ENCODE measurements around the gene CKM.
"Not testable (repeated sequence)": the region's sequence is repeated elsewhere in the genome, so short reads cannot be mapped to it uniquely, and the experiment has no call there.

CKM gene

DNA sequence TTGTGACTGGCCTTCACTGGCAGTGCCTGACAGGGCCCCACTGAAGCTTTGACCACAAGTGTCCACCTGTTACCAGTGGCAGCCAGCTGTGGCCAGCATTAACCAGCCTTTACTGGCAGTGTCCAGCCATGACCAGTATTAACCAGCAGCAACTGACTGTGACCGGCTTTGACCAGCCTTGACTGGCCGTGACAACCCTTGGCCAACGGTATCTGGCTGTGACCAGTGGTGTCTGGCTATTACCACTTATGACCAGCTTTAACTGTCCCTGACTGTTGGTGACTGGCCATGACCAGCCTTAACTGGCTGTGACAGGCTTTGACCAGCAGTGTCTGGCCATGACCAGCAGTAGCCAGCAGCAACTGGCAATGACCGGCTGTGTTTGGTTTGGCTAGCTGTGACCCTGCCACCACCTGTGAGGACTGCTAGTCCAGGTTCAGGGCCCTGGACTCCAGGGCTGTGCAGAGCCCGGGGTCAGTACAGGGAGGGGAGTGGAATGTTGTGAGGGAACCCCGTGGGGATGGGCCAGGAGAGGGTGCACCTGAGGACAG lies 32.2 kb downstream of the CKM start:
- no peak for DNase-seq (ENCODE audit: low spot score)

DNA sequence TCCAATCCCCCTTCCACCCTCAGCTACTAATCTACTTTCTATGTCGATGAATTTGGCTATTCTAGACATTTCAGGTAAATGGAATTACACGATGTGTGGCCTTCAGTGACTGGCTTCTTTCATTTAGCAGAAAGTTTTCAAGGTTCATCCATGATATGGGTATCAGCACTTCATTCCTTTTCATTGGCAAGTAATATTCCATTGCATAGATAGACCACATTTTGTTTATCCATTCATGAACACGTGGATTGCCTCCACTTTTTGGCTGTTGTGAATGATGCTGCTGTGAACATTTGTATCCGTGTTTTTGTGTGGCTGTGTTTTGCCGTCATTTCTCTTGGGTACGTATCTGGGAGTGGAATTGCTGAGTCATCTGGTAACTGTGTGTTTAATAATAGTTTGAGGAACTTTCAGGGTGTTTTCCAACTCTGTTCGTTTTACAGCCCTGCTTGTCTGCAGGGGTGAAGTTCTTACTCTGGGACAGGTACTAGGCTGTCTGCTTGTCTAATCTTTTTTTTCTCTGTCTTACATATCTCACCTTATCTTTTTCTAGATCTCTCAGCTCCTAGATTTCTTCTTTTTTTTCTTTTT lies 39.1 kb downstream of the CKM start:
- no peak for DNase-seq (ENCODE audit: low spot score)

DNA sequence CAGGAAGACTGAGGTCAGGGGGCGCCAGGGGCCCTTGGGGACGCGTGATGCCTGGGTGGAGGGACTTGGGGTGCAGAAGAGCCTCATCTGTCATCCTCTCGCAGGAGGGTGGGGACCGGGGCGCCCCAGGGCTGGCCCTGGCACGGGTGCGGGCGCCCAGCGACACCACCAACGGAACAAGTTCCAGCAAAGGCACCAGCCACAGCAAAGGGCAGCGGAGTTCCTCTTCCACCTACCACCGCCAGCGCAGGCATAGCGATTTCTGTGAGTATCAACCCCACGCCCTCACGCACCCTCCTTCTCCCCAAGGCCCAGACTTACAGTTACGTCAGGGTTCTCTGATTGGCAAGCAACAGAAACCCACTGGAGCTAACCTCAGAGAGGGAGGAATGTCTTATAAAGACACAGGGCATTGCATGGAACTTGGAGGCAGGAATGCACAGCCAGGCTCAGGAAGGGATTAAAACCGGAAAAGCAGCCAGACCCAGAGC lies 42.2 kb downstream of the CKM start:
- DNase-seq (ENCODE audit: low spot score), result no peak

DNA sequence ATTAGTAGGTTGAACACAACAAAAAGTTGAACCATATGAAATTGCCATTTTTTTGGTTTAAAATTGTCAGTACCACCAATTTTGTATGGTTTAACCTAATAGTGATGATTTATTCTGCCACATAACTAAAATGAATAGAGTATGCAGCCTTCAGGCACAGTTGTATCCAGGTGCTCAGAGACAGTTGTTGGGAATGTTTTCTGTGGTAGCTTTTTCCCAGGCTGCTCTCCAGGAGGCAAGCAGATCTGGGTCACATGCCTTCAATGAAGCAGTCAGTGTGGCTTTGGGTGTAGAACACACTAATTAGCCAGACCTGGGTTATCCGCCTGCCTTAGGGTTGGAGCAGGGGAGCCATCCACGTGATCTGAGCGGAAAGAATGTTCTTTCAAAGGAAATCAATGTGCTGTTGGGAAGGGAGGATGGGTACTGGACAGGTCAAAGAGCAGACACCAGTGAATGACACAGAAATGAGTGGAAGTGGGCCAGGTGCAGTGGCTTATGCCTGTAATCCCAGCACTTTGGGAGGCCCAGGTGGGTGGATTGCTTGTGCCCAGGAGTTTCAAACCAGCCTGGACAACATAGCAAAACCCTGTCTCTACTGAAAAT lies 43.0 kb downstream of the CKM start:
- no peak for DNase-seq (ENCODE audit: low spot score)

DNA sequence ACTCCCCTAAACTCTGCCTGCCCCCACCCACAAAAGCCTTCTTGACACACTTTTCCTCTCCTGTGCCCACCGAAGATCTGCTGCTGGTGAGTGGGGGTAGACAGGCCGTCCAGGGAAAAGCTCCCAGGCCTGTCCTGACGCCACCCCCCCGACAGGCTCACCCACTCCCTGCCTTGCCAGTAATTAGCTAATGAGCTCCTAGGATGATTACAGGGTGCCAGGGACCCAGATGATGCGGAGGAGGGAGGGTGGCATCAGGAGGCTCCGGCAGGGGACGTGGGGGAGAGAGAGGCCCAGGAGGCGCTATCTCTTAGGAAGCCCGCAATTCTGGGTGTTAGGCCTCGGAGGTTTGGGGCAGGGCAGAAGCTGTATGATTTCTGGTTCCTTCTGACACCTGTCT lies 44.6 kb downstream of the CKM start:
- DNase-seq (ENCODE audit: low spot score), result no peak

DNA sequence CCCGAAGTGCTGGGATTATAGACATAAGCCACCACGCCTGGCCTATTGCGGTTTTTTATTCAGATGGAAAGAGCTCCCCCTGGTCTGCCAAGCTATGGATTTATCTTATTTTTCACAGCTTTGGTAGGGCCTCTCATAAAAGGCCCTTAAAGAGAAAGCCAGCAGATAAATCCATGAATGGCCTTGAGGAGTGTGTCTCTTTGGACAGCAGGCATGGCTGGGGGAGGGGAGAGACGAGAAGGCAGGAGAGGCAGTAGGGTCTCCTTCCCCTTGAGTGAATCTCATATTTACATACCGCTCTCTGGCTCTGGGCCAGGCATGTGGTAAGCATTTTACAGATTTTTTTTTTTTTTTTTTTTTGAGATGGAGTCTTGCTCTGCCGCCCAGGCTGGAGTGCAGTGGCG lies 46.4 kb downstream of the CKM start:
- no peak for DNase-seq (ENCODE audit: low spot score)

DNA sequence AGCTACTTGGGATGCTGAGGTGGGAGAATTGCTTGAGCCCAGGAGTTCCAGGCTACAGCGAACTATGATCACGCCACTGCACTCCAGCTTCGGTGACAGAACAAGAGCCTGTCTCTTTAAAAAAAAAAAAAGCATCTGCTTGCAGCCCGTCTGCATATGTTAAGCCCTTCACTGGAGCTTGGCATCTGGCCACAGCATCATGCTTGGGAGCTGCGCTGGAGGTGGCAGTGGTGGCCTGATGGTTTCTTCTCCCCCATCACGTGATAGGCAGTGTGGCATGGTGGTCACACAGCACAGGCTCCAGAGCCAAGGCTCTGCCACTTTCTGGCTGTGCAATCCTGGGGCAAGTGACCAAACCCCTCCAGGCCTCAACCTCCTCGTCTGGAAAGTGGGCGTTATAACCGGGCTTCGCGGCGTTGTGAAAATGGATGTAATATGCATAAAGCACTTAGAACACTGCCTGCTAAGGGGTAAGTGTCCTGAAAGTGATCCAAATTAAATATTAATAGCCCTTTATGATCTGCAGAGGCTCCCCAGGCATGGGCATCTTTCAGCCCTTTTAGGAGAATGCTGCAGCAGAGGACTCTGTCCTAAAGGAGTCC lies 47.2 kb downstream of the CKM start:
- no peak for DNase-seq (ENCODE audit: low spot score)

DNA sequence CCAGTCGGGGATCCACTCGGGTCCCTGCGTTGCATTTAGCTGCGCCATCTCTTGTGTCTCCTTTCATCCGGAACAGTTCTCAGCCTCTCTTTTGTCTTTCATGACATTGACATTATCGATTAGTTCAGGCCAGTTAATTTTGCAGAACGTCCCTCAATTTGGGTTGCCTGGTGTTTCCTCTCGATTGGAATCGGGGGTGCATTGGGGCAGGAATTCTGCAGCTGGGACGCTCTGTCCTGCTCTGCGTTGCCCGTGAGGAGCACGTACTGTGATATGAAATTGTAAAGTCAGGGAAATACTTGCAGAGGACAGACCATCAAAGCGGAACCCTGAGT lies 49.2 kb downstream of the CKM start:
- DNase-seq (ENCODE audit: low spot score), result no peak

DNA sequence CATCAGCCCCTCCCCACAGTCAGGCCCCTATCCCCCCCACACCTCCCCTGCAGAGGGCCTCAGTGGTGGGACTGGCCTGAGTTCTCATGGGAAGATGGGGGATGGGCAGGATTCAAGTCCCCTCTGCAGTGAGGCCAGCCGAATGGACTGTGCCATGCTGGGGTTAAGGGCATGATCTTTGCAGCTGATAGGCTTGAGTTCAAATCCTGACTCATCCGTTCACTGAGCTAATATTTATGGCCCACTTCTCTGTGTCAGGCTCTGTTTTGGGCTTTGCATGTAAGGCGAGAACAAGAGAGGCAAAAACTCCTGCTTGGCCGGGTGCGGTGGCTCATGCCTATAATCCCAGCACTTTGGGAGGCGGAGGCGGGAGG lies 51.0 kb downstream of the CKM start:
- no peak for DNase-seq (ENCODE audit: low spot score)

DNA sequence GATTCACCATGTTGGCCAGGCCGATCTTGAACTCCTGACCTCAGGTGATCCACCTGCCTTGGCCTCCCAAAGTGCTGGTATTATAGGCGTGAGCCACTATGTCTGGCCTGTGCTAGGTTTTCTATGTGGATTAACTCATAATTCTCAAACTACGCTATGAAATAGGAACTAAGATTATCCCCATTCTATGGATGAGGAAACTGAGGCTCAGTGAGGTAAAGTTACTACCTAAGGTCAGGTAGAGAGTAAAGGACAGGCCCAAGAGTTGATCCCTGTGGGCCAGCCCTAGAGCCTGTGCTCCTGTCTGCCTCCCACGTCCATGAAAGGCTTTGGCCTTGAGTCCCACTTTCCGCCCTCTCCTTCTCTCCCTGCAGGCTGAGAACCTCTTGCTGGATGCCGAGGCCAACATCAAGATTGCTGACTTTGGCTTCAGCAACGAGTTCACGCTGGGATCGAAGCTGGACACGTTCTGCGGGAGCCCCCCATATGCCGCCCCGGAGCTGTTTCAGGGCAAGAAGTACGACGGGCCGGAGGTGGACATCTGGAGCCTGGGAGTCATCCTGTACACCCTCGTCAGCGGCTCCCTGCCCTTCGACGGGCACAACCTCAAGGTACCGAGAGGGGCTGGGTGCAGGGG lies 51.5 kb downstream of the CKM start:
- no peak for DNase-seq (ENCODE audit: low spot score)

DNA sequence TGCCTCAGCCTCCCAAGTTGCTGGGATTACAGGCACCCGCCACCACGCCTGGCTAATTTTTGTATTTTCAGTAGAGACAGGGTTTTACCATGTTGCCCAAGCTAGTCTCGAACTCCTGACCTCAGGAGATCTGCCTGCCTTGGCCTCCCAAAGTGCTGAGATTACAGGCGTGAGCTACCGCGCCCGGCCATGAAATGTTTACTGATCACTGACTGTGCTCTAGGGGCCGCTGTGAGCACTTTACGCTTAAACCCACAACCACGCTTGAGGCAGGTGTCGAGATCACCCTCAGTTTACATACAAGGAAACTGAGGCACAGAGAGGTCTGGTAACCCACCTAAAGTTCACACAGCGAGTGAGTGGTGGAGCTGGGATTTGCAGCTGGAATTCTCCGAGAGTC lies 52.7 kb downstream of the CKM start:
- DNase-seq (ENCODE audit: low spot score), result not testable (repeated sequence)

DNA sequence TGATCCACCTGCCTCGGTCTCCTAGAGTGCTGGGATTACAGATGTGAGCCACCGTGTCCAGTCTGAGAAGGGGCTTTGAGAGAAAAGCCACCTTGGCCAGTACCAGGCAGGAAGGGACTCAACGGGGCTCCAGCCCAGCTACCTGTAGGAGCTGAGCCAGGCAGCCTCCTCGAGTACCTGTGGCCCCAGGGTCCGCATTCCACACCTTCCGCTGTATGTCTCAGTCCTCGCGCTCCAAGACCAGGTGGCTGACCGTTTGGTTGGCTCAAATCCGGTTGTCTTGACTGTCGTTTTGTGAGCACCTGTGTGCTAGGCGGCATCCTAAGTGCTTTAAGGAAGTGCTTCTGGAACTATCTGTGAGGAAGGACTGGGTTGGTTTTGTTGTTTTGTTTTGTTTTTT lies 55.4 kb downstream of the CKM start:
- no peak for DNase-seq (ENCODE audit: low spot score)

DNA sequence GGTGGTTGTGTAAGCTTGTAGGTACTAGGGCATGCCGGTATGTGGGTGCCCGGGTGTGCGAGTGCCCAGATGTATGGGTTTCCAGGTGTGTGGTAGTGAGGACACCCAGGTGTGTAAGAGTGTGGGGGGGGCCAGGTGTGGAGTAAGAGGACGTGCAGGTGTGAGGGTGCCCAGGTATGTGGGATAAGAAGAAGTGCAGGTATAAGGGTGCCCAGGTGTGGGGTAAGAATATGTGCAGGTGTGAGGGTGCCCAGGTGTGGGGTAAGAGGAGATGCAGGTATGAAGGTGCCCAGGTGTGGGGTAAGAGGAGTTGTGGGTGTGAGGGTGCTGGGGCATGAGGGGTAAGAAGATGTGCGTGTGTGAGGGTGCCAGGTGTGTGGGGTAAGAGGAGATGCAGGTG lies 57.3 kb downstream of the CKM start:
- DNase-seq (ENCODE audit: low spot score), result no peak

DNA sequence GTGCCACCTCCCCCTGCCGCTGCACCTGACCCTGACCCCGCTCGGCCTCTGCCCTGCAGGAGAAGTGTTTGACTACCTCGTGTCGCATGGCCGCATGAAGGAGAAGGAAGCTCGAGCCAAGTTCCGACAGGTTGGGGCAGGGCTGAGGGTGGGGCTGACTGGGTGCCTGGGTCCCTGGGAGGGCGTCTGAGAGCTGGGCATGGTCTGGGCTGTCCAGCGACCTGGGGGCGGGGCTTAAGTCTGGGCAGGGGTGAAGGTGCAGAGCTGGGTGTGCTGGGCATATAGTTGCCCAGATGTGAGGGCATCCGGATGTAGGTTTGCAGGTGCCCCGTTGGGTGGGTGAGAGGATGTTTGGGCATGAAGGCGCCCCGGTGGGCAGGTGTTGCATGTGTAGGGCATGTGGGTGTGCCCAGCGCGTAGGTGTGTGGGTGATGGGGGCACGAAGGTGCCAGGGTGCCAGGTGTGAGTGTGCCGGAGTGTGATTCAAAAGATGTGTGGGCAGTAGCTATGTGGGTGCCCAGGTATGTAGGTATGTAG lies 57.8 kb downstream of the CKM start:
- no peak for DNase-seq (ENCODE audit: low spot score)

DNA sequence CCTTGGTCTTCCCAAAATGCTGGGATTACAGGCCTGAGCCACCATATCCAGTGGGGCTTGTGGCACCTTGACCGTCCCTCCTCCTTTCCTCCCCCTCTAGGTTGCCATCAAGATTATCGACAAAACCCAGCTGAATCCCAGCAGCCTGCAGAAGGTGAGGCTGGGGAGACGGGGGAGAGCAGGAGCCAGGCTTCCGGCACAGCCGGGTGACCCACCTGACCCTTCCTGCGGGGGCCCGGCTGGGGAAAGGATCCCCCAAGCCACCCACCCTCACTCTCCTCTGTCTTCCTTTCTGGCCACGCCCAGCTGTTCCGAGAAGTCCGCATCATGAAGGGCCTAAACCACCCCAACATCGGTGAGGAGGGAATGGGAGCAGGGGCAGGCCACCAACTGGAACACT lies 59.7 kb downstream of the CKM start:
- DNase-seq (ENCODE audit: low spot score), result no peak

DNA sequence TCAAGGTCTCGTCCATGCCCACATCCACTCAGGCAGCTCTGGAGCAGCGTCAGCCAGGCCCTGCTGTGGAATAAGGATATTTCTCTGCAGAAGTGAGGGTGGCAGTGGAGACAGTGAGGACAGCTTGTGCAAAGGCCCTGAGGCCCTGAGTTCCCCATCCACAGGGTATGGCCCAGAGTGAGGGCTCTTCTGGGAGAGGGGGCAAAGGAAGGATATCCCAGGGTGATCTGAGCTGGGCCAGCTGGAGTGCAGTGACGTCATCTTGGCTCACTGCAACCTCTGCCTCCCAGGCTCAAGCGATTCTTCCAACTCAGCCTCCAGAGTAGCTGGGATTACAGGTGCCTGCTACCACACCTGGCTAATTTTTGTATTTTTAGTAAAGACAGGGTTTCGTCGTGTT lies 60.1 kb downstream of the CKM start:
- no peak for DNase-seq (ENCODE audit: low spot score)

DNA sequence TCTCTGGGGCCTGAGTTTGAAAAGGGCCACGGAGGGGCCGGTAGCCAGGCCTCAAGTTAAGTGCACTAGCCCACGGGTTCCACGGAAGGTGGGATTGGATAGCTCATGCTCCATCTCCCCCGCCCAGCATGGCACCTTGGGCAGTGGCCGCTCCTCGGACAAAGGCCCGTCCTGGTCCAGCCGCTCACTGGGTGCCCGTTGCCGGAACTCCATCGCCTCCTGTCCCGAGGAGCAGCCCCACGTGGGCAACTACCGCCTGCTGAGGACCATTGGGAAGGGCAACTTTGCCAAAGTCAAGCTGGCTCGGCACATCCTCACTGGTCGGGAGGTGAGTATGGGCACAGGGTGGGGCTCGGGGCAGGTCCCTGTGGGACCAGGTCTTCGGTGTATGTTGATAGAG lies 63.8 kb downstream of the CKM start:
- DNase-seq (ENCODE audit: low spot score), result no peak

DNA sequence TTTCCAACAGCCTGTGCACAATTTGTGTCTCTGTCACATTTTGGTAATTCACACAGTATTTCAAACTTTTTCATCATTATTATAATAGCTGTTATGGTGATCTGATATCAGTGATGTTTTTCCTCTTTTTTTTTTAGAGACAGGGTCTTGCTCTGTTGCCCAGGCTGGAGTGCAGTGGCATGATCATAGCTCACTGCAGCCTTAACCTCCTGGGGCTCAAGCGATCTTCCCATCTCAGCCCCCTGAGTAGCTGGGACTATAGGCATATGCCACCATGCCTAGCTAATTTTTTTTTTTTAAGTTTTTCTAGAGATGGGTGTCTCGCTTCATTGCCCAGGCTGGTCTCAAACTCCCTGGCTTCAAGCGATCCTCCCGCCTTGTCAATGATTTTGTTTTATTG lies 65.8 kb downstream of the CKM start:
- DNase-seq (ENCODE audit: low spot score), result no peak

Data from AG20443 (cell line).